GM18867 (cell line): ENCODE results near the gene GMPPA.

Source experiments
- ATAC-seq: cut with Tn5 transposase; IDR thresholded peaks from one replicate; pipeline ENCODE4 v1.9.1; 2021; ENCODE audit warnings: mild to moderate bottlenecking, moderate library complexity; ENCODE audit not compliant: unreplicated experiment

The GMPPA gene

DNA sequence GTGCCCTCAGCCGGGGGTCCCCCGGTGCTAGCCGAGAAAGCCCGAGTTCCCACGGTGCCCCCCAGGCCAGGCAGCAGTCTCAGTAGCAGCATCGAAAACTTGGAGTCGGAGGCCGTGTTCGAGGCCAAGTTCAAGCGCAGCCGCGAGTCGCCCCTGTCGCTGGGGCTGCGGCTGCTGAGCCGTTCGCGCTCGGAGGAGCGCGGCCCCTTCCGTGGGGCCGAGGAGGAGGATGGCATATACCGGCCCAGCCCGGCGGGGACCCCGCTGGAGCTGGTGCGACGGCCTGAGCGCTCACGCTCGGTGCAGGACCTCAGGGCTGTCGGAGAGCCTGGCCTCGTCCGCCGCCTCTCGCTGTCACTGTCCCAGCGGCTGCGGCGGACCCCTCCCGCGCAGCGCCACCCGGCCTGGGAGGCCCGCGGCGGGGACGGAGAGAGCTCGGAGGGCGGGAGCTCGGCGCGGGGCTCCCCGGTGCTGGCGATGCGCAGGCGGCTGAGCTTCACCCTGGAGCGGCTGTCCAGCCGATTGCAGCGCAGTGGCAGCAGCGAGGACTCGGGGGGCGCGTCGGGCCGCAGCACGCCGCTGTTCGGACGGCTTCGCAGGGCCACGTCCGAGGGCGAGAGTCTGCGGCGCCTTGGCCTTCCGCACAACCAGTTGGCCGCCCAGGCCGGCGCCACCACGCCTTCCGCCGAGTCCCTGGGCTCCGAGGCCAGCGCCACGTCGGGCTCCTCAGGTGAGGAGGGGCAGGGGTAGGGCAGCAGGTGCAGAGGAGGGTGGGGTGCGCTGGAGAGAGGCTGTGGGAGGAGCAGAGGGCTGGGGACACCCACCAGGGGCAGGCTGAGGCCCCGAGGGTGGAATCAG lies 14.1 kb upstream of the GMPPA start:
- no peak for ATAC-seq

DNA sequence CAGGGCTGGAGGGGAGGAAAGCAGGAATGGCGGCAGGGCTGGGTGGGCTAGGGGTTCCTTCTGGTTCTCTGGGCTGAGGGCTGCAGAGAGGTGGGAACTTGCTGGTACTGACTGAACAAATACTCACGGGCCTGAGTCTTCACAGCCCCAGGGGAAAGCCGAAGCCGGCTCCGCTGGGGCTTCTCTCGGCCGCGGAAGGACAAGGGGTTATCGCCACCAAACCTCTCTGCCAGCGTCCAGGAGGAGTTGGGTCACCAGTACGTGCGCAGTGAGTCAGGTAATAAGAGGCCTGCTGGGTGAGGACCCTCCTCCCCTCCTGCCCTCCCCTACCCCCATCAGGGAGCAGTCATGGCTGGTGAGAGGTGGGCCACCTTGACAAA lies 13.5 kb upstream of the GMPPA start:
- ATAC-seq: no peak

DNA sequence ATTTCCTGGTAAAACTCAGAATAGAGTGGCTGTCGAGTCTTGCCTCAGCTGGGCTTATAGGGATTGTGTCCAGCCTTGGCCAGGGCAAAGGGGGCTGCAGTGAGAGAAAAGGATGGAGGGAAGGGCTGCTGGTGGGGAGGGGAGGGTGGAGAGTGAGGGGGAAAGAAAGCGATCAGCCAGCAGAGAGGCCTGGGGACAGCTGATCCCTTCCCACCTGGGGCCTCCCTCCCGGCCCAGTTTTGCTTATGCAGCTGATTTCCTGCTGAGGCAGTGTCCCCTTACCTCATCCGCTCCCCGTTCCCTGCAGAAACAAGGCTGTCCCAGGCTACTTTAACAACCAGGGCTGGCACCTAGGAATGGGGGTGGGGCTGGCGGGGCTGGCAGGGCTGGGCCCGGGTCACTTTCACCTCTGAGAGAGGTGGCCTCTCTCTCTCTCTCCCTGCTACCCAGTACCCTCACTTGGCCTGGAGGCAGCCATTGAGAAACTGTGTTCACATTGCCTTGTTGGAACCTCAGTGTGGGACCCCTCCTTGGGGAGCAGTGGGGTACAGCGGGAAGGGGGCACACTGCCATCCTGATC lies 12.2 kb upstream of the GMPPA start:
- no peak for ATAC-seq

DNA sequence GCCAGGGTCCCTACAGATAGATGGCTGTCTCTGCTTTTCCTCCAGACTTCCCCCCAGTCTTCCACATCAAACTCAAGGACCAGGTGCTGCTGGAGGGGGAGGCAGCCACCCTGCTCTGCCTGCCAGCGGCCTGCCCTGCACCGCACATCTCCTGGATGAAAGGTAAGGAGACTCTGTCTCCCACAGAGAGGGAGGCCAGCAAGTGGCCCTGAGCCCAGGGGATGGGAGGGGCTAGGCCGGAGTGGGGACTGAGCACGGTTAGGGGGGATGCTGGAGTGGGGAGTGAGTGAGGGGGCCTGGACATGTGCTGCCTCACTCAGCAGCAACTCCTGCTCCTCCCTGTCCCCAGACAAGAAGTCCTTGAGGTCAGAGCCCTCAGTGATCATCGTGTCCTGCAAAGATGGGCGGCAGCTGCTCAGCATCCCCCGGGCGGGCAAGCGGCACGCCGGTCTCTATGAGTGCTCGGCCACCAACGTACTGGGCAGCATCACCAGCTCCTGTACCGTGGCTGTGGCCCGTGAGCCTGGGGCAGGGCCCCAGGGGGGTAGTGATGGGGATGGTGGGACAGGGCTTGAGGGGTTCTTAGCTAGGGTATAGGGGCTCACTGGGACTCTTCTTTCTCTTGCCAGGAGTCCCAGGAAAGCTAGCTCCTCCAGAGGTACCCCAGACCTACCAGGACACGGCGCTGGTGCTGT lies 10.4 kb upstream of the GMPPA start:
- ATAC-seq: no peak

DNA sequence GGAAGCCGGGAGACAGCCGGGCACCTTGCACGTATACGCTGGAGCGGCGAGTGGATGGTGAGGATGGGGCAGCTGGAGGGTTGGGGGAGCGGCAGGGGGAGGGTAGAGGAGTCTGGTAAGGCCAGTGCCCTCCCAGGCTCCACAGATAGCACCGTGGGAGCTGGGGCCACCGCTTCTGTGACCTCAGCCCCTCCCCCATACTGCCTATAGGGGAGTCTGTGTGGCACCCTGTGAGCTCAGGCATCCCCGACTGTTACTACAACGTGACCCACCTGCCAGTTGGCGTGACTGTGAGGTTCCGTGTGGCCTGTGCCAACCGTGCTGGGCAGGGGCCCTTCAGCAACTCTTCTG lies 9.9 kb upstream of the GMPPA start:
- ATAC-seq: no peak

DNA sequence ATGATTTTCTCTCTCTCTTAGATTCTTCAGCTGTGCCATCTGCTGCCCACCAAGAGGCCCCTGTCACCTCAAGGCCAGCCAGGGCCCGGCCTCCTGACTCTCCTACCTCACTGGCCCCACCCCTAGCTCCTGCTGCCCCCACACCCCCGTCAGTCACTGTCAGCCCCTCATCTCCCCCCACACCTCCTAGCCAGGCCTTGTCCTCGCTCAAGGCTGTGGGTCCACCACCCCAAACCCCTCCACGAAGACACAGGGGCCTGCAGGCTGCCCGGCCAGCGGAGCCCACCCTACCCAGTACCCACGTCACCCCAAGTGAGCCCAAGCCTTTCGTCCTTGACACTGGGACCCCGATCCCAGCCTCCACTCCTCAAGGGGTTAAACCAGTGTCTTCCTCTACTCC lies 9.4 kb upstream of the GMPPA start:
- ATAC-seq: no peak

DNA sequence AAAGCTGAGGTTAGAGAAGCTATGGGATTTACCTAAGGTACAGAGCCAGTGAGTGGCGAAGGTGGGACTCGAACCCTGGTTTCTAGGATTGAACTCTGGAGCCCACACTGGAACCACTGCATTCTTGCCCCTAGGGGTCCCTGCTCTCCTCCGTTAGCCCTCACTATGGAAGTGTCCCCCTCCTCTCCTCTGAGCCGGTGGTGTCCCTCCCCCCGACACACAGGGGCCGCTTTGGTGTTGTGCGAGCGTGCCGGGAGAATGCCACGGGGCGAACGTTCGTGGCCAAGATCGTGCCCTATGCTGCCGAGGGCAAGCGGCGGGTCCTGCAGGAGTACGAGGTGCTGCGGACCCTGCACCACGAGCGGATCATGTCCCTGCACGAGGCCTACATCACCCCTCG lies 8.5 kb upstream of the GMPPA start:
- ATAC-seq: no peak

DNA sequence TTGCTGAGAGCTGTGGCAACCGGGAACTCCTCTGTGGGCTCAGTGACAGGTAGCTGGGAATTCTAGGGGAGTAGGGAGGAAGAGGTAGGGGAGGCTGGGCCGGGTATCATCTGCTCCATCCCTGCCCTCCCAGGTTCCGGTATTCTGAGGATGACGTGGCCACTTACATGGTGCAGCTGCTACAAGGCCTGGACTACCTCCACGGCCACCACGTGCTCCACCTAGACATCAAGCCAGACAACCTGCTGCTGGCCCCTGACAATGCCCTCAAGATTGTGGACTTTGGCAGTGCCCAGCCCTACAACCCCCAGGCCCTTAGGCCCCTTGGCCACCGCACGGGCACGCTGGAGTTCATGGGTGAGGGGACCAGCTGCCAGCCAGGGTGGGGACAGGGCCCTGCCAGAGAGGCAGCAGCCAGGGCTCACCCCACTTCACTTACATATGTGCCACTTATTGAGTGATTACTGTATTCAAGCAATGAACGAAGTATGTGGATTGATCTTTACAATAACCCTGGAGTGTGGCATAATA lies 8.0 kb upstream of the GMPPA start:
- ATAC-seq: no peak

DNA sequence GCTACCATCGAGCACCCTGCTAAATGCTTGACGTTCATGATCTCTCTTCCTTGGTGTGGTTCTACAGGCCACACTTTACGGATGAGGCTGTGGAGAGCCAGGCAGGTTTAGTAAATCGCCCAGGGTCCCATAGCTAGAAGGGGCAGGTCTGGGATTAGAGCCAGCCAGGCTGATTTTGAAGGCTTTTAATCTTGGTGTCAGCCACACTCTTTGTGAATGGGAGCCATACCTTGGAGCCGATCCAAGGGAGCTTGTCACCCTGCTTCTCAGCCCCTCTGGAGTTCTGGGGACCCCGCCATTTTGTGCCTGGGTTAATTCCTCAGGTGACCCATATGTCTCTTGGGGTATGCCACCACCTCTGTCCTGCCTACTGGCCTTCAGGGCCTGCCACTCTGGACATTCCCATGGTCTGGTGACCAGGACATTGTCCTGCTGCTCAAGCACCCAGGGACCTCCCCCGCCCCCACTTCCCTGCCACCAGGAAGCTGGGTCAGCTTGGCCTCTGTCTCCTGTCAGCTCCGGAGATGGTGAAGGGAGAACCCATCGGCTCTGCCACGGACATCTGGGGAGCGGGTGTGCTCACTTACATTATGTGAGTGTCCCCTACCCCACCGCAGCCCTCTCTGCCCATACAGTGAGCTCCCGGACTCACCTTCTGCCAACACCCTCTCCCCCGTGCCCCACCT lies 7.3 kb upstream of the GMPPA start:
- ATAC-seq: no peak

DNA sequence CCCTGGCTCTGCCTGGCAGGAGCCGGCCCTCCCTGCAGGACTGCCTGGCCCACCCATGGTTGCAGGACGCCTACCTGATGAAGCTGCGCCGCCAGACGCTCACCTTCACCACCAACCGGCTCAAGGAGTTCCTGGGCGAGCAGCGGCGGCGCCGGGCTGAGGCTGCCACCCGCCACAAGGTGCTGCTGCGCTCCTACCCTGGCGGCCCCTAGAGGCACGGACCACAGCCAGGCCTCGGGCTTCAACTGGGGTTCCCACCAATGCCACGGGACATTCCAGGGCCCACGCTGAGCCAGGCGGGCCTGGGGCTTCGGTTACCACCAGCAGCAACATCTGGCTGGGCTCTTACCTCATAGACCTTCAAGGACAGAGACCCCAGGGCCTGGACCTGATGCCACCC lies 6.1 kb upstream of the GMPPA start:
- no peak for ATAC-seq

DNA sequence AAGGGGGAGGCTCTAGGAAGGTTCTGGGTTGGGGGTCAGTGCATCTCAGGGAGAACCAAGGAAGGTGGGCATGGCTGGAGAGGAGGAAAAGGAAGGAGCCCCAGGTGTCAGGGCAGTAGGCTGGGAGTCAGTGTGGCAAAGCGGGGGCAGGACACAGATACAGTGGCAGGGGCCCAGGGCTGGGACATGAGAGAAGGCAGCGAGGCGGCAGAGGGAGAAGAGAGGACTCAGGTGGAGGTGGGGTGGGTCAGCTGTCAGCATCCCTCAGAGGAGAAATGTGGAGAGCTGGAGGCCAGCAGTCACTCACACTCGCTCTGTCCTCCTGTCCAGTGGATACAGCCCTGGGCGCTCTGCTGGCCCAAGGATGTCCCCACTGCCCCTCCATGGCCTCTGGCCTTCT lies 5.6 kb upstream of the GMPPA start:
- ATAC-seq: no peak

DNA sequence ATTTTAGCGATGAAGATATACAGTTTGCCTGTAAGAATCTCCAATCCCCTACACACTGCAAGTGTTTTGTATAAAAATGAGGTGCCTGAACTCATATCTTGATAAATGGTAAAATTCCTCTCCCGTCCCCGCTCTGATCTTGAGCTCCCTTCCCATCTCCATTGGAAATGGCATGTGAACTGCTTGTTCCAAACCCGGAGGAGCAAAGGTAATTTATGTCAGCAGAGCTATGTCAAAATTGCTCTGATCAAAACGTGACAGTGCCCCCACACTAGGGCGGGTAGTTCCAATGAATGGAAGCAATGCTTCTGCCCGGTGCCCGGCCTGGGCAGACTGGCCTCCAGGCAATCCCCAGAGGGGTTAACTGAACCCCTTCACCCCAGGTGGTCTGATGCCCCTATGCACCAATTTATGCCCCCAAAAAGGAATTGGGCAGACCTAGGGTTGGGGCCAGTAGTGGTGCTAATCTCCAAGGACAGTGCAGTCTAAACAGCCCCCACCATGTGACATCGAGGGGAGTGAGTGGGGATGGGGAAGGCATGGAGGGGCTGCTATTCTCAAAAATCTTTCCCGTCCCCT lies 3.6 kb upstream of the GMPPA start:
- ATAC-seq: no peak

DNA sequence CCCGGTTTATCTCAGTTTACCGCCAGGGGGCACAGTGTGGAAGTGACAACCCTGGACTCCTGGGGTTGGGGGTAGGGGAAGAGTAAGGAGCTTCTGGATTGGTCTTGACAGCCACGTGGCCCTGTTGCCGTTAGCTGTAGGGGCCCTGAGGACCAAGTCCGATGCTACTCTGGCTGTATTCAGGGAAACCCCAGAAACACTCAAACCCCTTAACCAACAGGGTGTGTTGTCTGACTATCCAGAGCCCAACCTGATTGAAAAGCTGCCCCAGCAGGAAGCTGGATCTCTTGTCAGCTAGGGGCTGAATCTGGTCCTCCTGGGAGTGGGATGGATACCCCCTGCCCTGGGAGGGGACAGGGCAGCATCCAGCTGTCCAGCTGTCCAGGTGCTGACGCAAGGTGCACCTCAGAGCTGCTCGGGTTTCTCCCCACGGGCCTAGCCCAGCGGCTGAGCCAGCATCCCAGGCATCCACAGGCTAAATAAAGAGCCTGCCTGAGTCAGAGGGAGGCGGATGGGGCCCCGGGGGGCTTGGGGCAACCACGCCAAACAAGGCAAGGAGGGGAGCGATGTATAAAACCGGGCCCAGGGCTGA lies 3.1 kb upstream of the GMPPA start:
- no peak for ATAC-seq

DNA sequence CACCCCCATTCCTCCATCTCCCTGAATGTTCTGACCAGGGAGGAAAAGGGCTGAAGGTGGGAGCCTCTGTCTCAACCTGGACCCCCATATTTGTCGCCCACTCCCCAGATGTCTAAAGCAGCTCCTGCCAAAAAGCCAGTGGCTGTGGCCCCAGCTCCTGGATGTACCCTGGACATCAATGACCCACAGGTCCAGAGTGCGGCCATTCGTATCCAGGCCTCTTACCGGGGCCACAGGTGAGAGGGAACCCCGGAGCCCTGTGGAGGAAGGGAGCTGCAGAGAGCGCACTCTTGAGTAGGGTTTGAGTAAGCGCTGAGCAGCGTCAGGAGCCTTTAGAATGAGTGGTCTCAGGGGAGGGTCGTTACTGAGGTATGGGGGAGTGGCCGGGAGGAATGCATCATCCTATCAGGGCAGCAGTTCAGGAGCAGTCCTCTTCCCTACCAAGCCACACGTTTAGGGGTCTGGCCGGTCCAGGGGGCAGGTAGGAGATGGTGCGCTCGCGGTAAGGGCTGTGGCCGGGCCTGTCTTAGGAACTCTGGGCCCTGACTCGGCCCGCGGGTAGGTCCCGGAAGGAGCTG lies 2.4 kb upstream of the GMPPA start:
- ATAC-seq: no peak

DNA sequence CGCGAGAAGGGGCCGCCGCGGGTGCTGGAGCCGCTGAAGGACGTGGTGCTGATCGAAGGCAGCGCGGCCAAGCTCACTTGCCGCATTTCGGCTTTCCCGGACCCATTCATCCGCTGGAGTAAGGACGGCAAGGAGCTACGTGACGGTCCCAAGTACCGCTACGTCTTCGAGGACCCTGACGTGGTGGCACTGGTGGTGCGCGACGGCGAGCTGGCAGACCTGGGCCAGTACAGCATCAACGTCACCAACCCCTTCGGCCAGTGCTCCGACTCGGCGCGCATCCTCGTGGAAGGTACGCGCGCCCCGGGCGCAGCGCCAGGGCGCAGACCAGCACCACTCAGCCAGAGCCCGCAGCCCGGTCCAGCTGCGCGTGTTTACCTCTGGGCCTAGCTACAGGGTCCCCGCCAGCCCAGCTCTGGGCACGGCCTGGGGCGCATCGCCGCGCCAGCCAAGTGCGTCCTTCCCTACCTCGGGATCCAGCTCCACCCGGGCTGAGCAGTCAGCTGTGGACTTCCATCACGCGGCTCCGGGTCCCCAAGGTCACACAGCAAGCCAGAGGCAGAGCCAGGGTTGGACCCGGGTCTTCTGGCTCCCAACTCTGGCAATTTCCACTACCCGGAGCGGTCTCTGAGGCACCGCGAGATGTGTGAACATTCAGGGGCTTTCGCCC lies 1.7 kb upstream of the GMPPA start:
- no peak for ATAC-seq

DNA sequence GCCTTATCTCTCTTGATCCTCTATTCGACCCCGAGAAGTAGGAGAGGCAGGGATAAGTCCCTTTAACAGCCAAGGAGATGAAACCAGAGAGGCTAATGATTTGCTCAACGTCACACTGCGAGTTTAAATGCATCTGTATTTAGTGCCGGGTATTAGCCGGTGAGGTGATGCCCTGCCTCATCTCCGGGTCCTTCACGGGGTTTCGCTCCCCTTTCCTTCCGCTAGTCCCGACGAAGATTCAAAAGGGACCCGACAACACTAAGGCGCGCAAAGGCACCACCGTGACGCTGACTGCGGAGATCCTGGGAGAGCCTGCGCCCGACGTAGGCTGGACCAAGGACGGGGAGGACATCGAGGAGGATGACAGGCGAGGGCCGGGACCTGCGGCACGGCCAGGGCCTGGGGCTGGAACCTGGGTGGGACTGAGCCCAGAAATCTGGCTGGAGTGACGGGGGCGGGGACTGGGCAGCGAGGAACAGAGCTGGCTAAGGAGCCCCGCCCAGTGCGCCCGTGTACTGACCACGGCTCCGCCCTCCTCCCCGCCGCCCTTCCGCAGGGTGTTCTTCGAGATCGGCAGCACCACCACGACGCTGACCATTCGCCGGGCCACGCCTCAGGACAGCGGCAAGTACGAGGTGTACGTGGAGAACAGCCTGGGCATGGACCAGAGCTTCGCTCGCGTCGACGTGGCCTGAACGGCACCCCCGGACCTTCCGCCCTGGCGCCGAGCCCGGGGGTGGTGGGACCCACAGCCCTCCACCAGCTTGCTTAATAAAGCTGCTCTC lies 1.0 kb upstream of the GMPPA start:
- ATAC-seq: peak; percentile 22

DNA sequence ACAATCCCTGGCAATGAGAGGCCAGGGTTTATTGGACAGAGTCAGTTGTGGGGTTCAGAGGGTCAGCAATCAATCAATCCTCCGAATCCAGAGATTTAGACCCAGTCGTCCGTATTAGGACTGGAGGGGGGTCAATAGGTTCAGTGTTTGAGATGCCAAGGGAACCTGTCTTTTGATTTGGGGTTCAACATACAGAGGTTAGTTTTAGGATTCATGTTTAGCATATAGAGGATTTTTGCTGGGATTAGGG lies 292 bp downstream of the GMPPA start:
- ATAC-seq: no peak

DNA sequence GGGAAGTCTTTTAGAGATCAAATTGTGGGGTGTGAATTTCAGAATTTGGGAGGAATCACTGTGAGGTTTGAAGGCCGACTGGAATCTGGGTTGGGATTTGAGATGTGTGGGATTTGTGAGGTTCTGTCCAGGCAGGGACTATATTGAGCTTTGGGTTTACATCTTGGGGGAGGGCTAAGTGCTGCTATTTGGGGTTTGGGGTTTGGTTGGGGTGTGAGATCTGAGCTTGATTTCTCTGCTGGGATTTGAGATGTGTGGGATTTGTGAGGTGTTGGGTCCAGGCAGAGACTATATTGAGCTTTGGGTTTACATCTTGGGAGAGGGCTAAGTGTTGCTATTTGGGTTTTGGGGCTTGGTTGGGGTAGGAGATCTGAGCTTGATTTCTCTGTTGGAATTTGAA lies 864 bp downstream of the GMPPA start:
- ATAC-seq: no peak

DNA sequence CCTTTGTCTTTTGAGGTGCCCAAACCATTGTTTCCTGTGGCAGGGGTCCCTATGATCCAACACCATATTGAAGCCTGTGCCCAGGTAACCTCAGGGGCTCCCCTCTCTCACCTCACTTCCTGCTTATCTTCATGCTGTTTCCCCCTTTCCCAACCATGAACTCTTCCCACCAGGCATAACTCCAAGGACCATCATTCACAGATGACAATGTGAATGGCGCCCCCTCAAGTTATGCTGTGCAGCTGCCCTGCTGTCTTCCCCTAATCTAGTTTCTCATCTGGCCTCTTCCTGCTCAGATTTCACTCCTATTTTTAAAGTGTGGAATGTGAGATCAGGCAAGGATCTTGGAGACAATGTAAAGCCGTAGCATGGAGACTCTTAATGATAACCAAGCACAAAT lies 1.4 kb downstream of the GMPPA start:
- ATAC-seq: no peak
